Central memory CD8-positive, alpha-beta T cell (primary cell): ENCODE data around the gene CD180.
"Not testable (repeated sequence)": the region's sequence is repeated elsewhere in the genome, so short reads cannot be mapped to it uniquely, and the experiment has no call there.

Source experiments
- ATAC-seq: fragments of 150-1000 bp; cut with Tn5 transposase; replicated peaks from 2 replicates; pipeline ENCODE4 v1.10.0; 2022; ENCODE audit warnings: mild to moderate bottlenecking, moderate FRiP score, moderate number of reproducible peaks; ENCODE audit not compliant: poor library complexity, severe bottlenecking; ENCODE audit errors: extremely low read depth
- DNase-seq, 2 donors: peaks; one replicate each; pipeline ENCODE4 v3.0.0; 2021; ENCODE audit warnings: low spot score in 2 of 2
- H3K27ac Mint-ChIP-seq: one replicate; pipeline ENCODE4 v1.8.0; 2022; ENCODE audit warnings: low read depth, mild to moderate bottlenecking, moderate library complexity, mixed read lengths
- H3K27me3 Mint-ChIP-seq: one replicate; pipeline ENCODE4 v1.8.0; 2022; ENCODE audit warnings: mixed read lengths
- H3K36me3 Mint-ChIP-seq: one replicate; pipeline ENCODE4 v1.8.0; 2022; ENCODE audit warnings: mild to moderate bottlenecking, moderate library complexity, mixed read lengths; ENCODE audit not compliant: insufficient read depth
- H3K4me1 Mint-ChIP-seq: one replicate; pipeline ENCODE4 v1.8.0; 2022; ENCODE audit warnings: mixed read lengths
- H3K4me3 Mint-ChIP-seq: one replicate; pipeline ENCODE4 v1.8.0; 2022; ENCODE audit warnings: mild to moderate bottlenecking, moderate library complexity, mixed read lengths
- H3K9me3 Mint-ChIP-seq: one replicate; pipeline ENCODE4 v1.8.0; 2022; ENCODE audit warnings: mixed read lengths

The CD180 gene

DNA sequence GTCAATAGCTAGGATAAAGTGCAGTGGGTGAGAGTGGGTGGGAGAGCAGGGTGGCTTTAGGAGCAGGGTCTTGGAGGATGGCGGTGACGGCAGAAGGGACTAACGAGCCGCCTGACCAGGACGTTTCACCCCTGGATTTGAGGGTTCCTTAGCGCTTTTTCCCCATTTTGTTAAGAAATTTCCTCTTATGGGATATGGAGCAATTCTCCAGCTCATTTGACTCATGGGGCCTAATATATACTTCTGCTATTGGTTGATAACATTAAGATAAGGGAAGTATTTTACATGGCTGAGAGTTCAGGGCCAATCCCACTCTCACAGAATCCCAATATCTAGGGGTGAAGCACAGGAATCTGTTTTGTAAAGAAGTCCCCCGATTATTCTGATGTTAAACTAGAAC lies 17.6 kb downstream of the CD180 start:
- no peak overlapping the region for H3K27ac Mint-ChIP-seq
- peaks cover 14% of the 10 kb centered on the region for H3K9me3 Mint-ChIP-seq
- H3K27me3 Mint-ChIP-seq, result no peaks in the 10 kb centered on the region
- H3K36me3 Mint-ChIP-seq, result peaks cover 1% of the 10 kb centered on the region
- H3K4me3 Mint-ChIP-seq, result no peak overlapping the region
- ATAC-seq, result no peak
- H3K4me1 Mint-ChIP-seq, result peaks cover 30% of the 10 kb centered on the region
- no peak for DNase-seq

DNA sequence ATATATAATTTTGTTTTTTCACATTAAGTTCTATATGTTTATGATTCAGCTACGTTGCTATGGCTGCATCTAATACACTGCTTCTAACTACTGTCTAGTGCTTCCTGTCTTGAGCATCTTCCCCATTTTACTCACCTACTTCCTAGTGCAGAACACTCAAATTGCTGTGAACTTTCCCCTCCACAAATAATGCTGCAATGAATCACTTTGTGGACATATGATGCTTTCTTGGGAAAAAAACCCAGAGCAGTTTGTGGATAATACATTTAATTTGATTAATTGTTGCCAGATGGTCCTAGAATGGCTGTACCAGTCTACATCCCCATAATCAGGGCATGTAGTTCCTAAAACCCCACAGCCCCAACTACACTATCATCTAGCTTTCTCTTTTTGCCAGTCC lies 18.5 kb downstream of the CD180 start:
- no peak overlapping the region for H3K27ac Mint-ChIP-seq
- H3K27me3 Mint-ChIP-seq, result no peaks in the 10 kb centered on the region
- H3K4me1 Mint-ChIP-seq, result peaks cover 30% of the 10 kb centered on the region
- ATAC-seq, result no peak
- DNase-seq, result no peak
- H3K9me3 Mint-ChIP-seq, result peaks cover 14% of the 10 kb centered on the region
- H3K4me3 Mint-ChIP-seq, result no peak overlapping the region
- H3K36me3 Mint-ChIP-seq, result peaks cover 1% of the 10 kb centered on the region

GRCh38 chr5:67176936-67177335 lies 19.7 kb downstream of the CD180 start:
- Mint-ChIP-seq H3K27me3 (no peaks in the 10 kb centered on the region), H3K9me3 (peaks cover 14% of the 10 kb centered on the region), H3K4me3 (no peak overlapping the region), H3K27ac (no peak overlapping the region), H3K4me1 (peaks cover 21% of the 10 kb centered on the region), H3K36me3 (peaks cover 1% of the 10 kb centered on the region)
- ATAC-seq (no peak), DNase-seq (no peak)

GRCh38 chr5:67173959-67174358 lies 22.6 kb downstream of the CD180 start:
- Mint-ChIP-seq H3K36me3 (peaks cover 1% of the 10 kb centered on the region), H3K4me3 (no peak overlapping the region), H3K27ac (no peak overlapping the region), H3K9me3 (peaks cover 14% of the 10 kb centered on the region), H3K27me3 (no peaks in the 10 kb centered on the region), H3K4me1 (peaks cover 9% of the 10 kb centered on the region)
- ATAC-seq (no peak), DNase-seq (no peak)

DNA sequence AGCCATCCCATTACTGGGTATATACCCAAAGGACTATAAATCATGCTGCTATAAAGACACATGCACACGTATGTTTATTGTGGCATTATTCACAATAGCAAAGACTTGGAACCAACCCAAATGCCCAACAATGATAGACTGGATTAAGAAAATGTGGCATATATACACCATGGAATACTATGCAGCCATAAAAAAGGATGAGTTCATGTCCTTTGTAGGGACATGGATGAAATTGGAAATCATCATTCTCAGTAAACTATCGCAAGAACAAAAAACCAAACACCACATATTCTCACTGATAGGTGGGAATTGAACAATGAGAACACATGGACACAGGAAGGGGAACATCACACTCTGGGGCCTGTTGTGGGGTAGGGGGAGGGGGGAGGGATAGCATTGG lies 23.2 kb downstream of the CD180 start:
- H3K4me1 Mint-ChIP-seq, H3K27me3 Mint-ChIP-seq, DNase-seq, ATAC-seq, H3K4me3 Mint-ChIP-seq, H3K27ac Mint-ChIP-seq, H3K36me3 Mint-ChIP-seq: not testable (repeated sequence)
- peaks cover 14% of the 10 kb centered on the region for H3K9me3 Mint-ChIP-seq

GRCh38 chr5:67170767-67171166 lies 25.8 kb downstream of the CD180 start:
- no peak for DNase-seq
- H3K27me3 Mint-ChIP-seq, result no peaks in the 10 kb centered on the region

GRCh38 chr5:67168069-67168468 lies 28.5 kb downstream of the CD180 start:
- Mint-ChIP-seq H3K27me3 (no peaks in the 10 kb centered on the region), H3K27ac (no peak overlapping the region), H3K4me1 (peaks cover 10% of the 10 kb centered on the region), H3K36me3 (peaks cover 2% of the 10 kb centered on the region), H3K9me3 (no peaks in the 10 kb centered on the region), H3K4me3 (no peak overlapping the region)
- ATAC-seq, result no peak
- no peak for DNase-seq

More at GRCh38 chr5:67170767-67171166, 25.8 kb downstream of the CD180 start:
- Mint-ChIP-seq H3K4me3 (no peak overlapping the region), H3K36me3 (peaks cover 3% of the 10 kb centered on the region), H3K9me3 (peaks cover 5% of the 10 kb centered on the region), H3K27ac (no peak overlapping the region), H3K4me1 (peaks cover 9% of the 10 kb centered on the region)
- ATAC-seq, result no peak

DNA sequence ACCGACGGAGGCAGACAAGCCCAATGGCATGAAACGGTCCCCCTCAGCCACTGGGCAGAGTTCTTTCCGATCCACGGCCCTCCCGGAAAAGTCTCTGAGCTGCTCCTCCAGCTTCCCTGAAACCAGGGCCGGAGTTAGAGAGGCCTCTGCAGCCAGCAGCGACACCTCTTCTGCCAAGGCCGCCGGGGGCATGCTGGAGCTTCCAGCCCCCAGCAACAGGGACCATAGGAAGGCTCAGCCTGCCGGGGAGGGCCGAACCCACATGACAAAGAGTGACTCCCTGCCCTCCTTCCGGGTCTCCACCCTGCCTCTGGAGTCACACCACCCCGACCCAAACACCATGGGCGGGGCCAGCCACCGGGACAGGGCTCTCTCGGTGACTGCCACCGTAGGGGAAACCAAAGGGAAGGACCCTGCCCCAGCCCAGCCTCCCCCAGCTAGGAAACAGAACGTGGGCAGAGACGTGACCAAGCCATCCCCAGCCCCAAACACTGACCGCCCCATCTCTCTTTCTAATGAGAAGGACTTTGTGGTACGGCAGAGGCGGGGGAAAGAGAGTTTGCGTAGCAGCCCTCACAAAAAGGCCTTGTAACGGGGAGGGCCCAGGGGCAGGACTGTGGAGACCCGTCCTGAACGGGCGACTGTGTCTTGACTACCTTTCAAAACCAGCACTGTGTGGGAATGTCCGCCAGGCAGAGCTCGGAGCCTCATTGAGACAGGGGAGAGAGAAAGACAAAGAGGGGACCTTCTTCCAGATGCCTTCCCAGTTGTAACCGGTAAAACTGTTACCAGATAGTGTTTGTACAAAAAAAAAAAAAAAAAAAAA lies 29.9 kb downstream of the CD180 start:
- H3K27ac Mint-ChIP-seq, result peak overlapping the region; percentile 92
- peaks cover 22% of the 10 kb centered on the region for H3K4me1 Mint-ChIP-seq
- H3K36me3 Mint-ChIP-seq, result peaks cover 8% of the 10 kb centered on the region
- DNase-seq, result peak; percentile 27 to 35
- no peaks in the 10 kb centered on the region for H3K9me3 Mint-ChIP-seq
- no peaks in the 10 kb centered on the region for H3K27me3 Mint-ChIP-seq
- peak; percentile 39 for ATAC-seq
- peak overlapping the region; percentile 77 for H3K4me3 Mint-ChIP-seq

GRCh38 chr5:67165526-67166459 lies 30.8 kb downstream of the CD180 start:
- Mint-ChIP-seq H3K4me3 (peak overlapping the region; percentile 77), H3K36me3 (peaks cover 8% of the 10 kb centered on the region), H3K27me3 (no peaks in the 10 kb centered on the region), H3K4me1 (peaks cover 31% of the 10 kb centered on the region), H3K9me3 (no peaks in the 10 kb centered on the region), H3K27ac (peak overlapping the region; percentile 92)
- DNase-seq, result peak; percentile 64 to 72
- ATAC-seq, result peak; percentile 82

- H3K4me3 Mint-ChIP-seq, result peak overlapping the region; percentile 77
- ATAC-seq (no peak), DNase-seq (no peak)
- H3K9me3 Mint-ChIP-seq, result no peaks in the 10 kb centered on the region
- peaks cover 8% of the 10 kb centered on the region for H3K36me3 Mint-ChIP-seq
- H3K27me3 Mint-ChIP-seq, result no peaks in the 10 kb centered on the region
- H3K27ac Mint-ChIP-seq, result peak overlapping the region; percentile 92
- peaks cover 37% of the 10 kb centered on the region for H3K4me1 Mint-ChIP-seq
Measured at GRCh38 chr5:67164856-67165525, 31.6 kb downstream of the CD180 start.

GRCh38 chr5:67163863-67164595 lies 32.6 kb downstream of the CD180 start:
- DNase-seq, result no peak
- Mint-ChIP-seq H3K4me3 (peak overlapping the region; percentile 77), H3K9me3 (no peaks in the 10 kb centered on the region), H3K4me1 (peaks cover 45% of the 10 kb centered on the region), H3K36me3 (peaks cover 8% of the 10 kb centered on the region), H3K27ac (peak overlapping the region; percentile 92), H3K27me3 (no peaks in the 10 kb centered on the region)
- ATAC-seq, result no peak
